Measurements from ENCODE around the gene PTPRO.

Gene PTPRO

GRCh38 chr12:15574353-15574752, 252.0 kb downstream of the PTPRO start:
- DNase-seq, result no peak

DNA sequence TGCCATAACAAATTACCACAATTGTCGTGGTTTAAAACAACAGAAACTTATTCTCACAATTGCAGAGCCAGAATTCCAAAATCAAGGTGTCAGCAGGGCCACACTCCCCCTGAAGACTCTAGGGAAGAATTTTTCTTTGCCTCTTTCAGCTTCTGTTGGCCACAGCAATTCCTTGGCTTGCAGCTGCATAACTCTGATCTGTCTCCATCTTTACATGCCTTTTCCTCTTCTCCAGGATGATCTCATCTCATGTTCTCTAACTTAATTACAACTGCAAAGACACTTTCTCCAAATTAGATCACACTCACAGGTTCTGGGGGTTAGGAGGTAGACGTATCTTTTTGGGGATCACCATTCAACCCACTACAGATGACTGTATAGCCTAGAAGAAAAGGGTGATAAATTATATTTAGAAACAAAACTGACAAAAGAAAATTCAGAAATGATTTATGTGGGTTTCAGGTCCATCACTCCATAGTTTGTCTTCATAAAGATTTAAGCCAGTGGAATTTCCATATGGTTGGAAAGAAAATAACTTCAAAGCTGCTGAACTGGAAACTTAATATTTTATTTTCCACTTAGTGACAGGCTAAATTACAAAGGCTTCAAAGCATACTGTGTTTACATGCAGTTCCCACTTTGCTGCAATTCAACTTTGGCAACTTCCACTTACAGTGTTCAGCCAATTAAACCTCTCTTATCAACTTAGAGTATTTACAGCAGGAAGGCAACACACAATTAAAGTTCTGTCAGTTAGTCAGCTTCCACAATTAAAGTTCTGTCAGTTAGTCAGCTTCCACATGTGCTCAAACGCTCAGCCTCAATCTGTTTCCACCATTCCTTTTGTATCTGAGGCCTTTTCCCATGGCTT, 253.6 kb downstream of the PTPRO start:
- no peak for DNase-seq

- peak; percentile 3 for DNase-seq
Measured at GRCh38 chr12:15580431-15580830, 258.1 kb downstream of the PTPRO start.

GRCh38 chr12:15581006-15581405, 258.7 kb downstream of the PTPRO start:
- no peak for DNase-seq

DNA sequence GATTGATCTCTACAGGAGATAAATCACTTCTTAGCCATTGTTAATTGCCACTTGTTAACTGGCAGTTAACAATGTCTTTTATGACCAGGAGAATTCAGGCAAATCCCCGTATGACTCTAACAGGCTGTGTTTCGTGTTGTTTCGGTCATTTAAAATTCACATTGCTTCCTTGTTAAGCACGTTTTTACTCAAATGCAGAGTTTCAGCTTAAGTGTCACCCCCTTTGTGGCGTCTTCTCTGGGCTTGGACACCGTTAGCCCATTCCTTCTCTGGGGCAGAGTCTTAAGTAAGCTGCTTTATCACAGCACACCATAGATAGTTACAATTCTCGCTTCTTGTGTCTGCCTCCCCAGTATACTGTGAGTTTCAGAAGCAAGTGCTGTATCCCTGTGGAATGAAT, 261.5 kb downstream of the PTPRO start:
- no peak for DNase-seq

- DNase-seq, result no peak
Measured at GRCh38 chr12:15584366-15585041, 262.2 kb downstream of the PTPRO start.

DNA sequence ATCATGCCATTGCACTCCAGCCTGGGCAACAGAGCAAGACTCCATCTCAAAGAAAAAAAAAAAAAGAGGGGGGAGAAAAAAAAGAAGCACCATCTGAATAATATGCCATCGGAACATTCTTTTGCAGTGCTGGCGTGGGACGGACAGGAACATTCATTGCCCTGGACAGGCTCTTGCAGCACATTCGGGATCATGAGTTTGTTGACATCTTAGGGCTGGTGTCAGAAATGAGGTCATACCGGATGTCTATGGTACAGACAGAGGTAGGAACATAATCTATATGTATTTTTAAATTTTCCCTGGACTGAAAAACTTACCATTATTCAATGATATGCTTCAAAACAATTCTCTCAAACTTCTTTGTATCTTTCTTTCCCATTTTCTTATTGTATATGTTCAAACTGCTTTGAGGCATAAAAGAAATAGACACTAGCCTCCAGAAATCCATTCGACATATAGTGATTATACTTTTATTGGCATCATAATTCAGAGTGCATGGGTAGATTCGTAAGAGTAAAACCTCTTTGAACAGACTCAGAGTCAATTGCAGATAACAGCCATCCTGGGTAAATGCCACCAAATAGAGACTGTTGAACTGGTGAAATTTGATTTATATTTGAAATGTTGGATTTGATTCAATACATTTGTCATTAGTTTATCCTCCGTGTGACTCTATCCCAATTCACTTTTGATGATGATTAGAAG, 267.2 kb downstream of the PTPRO start:
- no peak for DNase-seq

GRCh38 chr12:15590180-15590826, 268.0 kb downstream of the PTPRO start:
- DNase-seq, result peak; percentile 4

DNA sequence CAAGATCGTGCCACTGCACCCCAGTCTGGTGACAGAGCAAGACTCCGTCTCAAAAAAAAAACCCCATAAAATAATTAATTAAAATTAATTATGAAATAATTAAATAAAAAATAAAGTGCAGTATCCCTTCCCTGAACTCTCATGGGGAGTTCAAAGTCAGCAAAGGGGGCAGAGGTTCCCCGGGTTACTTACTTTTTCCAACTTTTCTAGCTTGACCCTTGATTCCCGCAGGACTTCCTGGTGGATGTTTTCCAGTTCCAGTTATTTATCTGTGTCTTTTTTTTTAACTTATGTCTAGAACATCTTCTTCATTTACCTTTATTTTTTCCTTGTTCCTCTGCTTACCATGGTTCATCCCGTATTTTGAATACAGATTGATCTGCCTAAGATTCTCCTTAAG, 269.5 kb downstream of the PTPRO start:
- DNase-seq, result no peak

DNA sequence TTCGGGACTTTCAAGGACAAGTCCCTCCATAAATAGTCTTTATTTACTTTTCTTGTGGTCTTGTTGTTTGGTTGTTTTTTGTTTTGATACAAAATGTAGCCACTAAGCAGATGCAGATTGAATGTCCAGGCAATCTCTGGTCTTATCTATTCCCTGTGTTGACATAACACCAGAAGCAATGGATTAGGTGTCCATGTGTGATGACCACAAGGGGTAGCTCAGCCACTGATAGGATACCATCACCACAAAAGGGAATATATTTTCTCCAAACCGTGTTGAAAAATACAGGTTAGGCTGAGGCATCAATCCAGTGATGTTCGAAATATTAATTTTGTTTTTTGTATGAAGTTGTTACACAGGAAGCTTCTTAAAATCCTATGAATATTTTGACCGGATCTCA, 270.6 kb downstream of the PTPRO start:
- no peak for DNase-seq

- DNase-seq, result no peak
Measured at GRCh38 chr12:15596174-15596573, 273.9 kb downstream of the PTPRO start.

- DNase-seq, result no peak
Measured at GRCh38 chr12:15597125-15597830, 275.0 kb downstream of the PTPRO start.

DNA sequence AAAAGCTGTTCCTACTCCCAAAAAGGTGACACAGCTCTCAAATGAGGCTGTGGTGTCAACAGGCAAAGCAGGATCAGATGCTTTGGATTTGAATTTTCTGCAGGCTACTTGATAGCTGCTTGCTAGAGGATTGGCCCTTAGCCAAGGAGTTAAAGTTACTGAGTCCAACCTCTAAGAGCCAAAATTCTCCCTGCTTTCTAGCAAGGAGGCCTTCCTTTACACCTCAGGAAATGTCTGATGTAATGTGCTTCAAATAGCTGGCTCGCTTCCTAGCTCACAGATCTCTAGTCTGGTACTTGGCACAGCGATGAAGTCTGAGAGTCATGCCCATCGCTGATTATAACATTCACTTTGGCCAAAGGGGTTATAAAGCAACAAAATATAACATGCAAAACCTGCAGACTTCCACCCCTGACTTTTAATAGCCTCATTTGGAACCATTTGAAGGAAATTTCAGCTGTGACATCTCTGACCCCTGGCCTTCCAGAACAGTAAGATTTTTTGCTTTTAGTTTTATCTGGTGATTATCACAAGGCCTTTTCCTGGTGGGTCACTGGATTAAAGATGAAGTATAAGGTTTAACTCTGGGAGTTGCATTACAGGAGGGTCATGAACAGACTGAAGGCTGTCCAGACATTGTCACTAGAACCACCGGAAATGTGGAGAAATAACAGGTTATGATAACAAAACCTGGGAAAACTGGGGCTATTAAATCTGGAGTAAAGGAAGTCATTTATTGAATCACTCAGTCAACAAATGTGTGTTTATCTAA, 277.1 kb downstream of the PTPRO start:
- no peak for DNase-seq

GRCh38 chr12:15600223-15600935, 278.1 kb downstream of the PTPRO start:
- DNase-seq, result no peak

- DNase-seq, result no peak
Measured at GRCh38 chr12:15601210-15601800, 279.0 kb downstream of the PTPRO start.

- no peak for DNase-seq
Measured at GRCh38 chr12:15602051-15602672, 279.9 kb downstream of the PTPRO start.

- DNase-seq, result no peak
Measured at GRCh38 chr12:15603474-15604085, 281.3 kb downstream of the PTPRO start.

- no peak for DNase-seq
Measured at GRCh38 chr12:15605881-15606590, 283.7 kb downstream of the PTPRO start.

- DNase-seq, result no peak
Measured at GRCh38 chr12:15608406-15608805, 286.1 kb downstream of the PTPRO start.

All from effector CD8-positive, alpha-beta T cell (primary cell).